Measurements from ENCODE around the gene P4HB.

The P4HB gene

GRCh38 chr17:81833921-81834830 lies 26.2 kb downstream of the P4HB start:
- Histone ChIP-seq H3K4me3 (ENCODE audit: low read length) (peak overlapping the region; percentile 87), H3K4me1 (ENCODE audit: control insufficient read depth, insufficient read depth, low read length) (peaks cover 7% of the 10 kb centered on the region), H3K36me3 (ENCODE audit: control insufficient read depth, insufficient read depth, low read length) (no peaks in the 10 kb centered on the region), H3K27me3 (ENCODE audit: control insufficient read depth, insufficient read depth, low read length) (no peaks in the 10 kb centered on the region), H3K9ac (ENCODE audit: low read length) (peak overlapping the region; percentile 97), H3K27ac (ENCODE audit: low read depth, low read length) (peak overlapping the region; percentile 91)

GRCh38 chr17:81833160-81833920 lies 27.0 kb downstream of the P4HB start, which contains the start of gene MCRIP1:
TSS of gene MCRIP1 (minus strand) at chr17:81833291. CDS start at chr17:81824506, 8,785 bp downstream.
- Histone ChIP-seq H3K36me3 (ENCODE audit: control insufficient read depth, insufficient read depth, low read length) (no peaks in the 10 kb centered on the region), H3K4me1 (ENCODE audit: control insufficient read depth, insufficient read depth, low read length) (peaks cover 7% of the 10 kb centered on the region), H3K27me3 (ENCODE audit: control insufficient read depth, insufficient read depth, low read length) (no peaks in the 10 kb centered on the region), H3K27ac (ENCODE audit: low read depth, low read length) (peak within 1 kb of the TSS; percentile 91), H3K9ac (ENCODE audit: low read length) (peak within 1 kb of the TSS; percentile 97), H3K4me3 (ENCODE audit: low read length) (peak within 1 kb of the TSS; percentile 87)

DNA sequence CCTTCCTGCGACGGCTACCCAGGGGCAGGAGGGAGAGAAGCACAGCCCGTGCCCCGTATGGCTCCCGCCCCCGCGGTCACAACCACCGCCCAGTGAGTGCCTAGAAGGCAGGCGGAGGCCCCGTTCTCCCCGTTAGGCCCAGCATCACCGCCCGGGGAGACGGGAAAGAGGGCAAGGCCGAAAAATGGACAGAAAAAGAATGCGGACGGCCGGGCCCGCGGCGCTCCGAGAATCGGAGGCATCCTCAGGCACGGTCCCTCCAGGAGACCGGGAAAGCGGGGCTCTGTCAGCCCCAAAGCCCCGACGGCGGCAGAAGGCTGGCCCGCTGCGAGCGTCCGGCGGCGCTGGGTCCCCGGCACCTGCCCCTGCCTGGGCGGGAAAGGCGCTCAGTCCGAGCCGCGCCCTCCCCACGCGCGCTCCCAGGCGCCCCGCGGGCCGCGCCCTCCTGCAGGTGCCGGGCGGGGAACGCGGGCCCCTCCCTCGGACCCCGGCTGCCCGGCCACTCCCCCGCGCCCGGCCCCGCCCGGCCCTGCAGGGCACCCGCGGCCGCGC lies 27.7 kb downstream of the P4HB start:
- Histone ChIP-seq H3K36me3 (ENCODE audit: control insufficient read depth, insufficient read depth, low read length) (no peaks in the 10 kb centered on the region), H3K4me3 (ENCODE audit: low read length) (peak overlapping the region; percentile 72), H3K9ac (ENCODE audit: low read length) (peak overlapping the region; percentile 88), H3K27ac (ENCODE audit: low read depth, low read length) (peak overlapping the region; percentile 60), H3K4me1 (ENCODE audit: control insufficient read depth, insufficient read depth, low read length) (peaks cover 7% of the 10 kb centered on the region), H3K27me3 (ENCODE audit: control insufficient read depth, insufficient read depth, low read length) (no peaks in the 10 kb centered on the region)

DNA sequence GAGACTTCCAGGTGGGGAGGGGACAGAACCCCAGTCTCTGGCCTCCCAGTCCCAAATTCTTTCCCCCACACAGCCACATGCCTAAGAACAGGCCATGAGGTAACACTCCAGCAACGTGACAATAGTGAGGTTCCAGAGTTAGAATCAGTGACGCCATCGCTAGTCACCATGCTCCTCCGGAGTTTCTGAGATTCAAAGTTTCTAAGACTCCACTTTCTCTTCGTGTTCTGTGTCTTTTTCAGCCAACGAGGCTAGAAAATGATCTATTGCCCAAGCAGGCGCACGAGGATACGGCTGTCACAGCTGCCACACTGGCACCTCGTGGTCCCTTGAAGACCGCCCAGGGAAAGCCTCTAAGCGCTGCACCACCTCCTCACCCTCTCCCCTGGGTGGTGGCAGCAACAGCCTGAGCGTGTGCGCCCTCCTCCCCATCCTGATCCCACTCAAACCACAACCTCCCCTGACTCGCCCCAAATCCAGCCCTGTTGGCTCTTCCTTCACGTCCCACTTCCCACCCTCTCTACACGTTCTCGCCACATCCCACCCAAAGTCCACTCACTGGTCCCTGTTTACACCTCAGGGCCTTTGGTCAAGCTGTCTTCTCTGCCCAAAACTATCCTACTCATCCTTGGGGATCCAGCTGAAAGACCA lies 28.3 kb downstream of the P4HB start:
- Histone ChIP-seq H3K36me3 (ENCODE audit: control insufficient read depth, insufficient read depth, low read length) (no peaks in the 10 kb centered on the region), H3K4me3 (ENCODE audit: low read length) (peak overlapping the region; percentile 72), H3K9ac (ENCODE audit: low read length) (peak overlapping the region; percentile 88), H3K27ac (ENCODE audit: low read depth, low read length) (peak overlapping the region; percentile 60), H3K4me1 (ENCODE audit: control insufficient read depth, insufficient read depth, low read length) (peaks cover 7% of the 10 kb centered on the region), H3K27me3 (ENCODE audit: control insufficient read depth, insufficient read depth, low read length) (no peaks in the 10 kb centered on the region)

DNA sequence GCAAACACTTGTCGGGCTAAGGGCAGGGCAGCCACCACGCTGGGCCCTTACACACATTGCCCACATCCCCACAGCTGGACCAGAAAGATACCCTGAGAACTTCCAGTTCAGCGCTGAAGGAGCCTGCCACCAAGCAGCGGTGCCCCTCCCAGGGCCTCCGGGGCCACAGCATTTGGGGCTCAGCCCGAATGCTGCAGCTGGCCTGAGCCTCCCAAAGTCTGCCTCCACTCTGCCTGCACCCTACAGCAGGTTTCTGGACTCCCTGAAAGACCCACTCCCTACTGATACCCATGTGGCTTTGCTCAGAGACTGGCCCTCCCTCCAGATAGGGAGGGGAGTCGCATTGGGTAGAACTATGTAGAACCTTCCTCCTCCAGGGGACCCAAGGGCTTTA lies 28.8 kb downstream of the P4HB start:
- H3K4me1 ChIP-seq (ENCODE audit: control insufficient read depth, insufficient read depth, low read length), result peaks cover 7% of the 10 kb centered on the region
- H3K4me3 ChIP-seq (ENCODE audit: low read length), result peak overlapping the region; percentile 72
- H3K27me3 ChIP-seq (ENCODE audit: control insufficient read depth, insufficient read depth, low read length), result no peaks in the 10 kb centered on the region
- no peak overlapping the region for H3K9ac ChIP-seq (ENCODE audit: low read length)
- H3K27ac ChIP-seq (ENCODE audit: low read depth, low read length), result no peak overlapping the region
- H3K36me3 ChIP-seq (ENCODE audit: control insufficient read depth, insufficient read depth, low read length), result no peaks in the 10 kb centered on the region

DNA sequence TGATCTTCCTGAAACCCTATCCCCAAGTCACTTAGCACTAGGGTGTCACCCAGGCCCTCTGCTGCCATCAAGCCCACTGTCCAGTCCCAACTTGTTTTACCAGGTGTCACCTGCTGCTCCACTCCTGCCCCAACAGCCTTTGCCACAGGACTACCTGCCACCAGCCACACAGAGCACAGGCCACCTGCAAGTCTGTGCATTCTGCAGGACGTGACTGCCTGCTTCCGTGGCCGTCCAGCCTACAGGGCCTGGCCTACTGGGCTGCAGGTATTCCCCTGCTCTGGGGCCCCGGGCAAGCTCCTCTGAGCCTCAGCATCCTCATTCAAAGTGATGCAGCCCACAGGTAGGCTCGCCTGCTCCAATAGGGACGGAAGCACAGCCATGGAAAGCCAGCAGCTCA lies 30.5 kb downstream of the P4HB start:
- Histone ChIP-seq H3K9ac (ENCODE audit: low read length) (no peak overlapping the region), H3K36me3 (ENCODE audit: control insufficient read depth, insufficient read depth, low read length) (no peaks in the 10 kb centered on the region), H3K4me1 (ENCODE audit: control insufficient read depth, insufficient read depth, low read length) (peaks cover 7% of the 10 kb centered on the region), H3K27me3 (ENCODE audit: control insufficient read depth, insufficient read depth, low read length) (no peaks in the 10 kb centered on the region), H3K4me3 (ENCODE audit: low read length) (no peak overlapping the region), H3K27ac (ENCODE audit: low read depth, low read length) (no peak overlapping the region)

GRCh38 chr17:81828656-81829055 lies 31.7 kb downstream of the P4HB start:
- H3K27ac ChIP-seq (ENCODE audit: low read depth, low read length), result no peak overlapping the region
- H3K9ac ChIP-seq (ENCODE audit: low read length), result no peak overlapping the region
- H3K4me3 ChIP-seq (ENCODE audit: low read length), result no peak overlapping the region
- peaks cover 7% of the 10 kb centered on the region for H3K4me1 ChIP-seq (ENCODE audit: control insufficient read depth, insufficient read depth, low read length)
- no peaks in the 10 kb centered on the region for H3K36me3 ChIP-seq (ENCODE audit: control insufficient read depth, insufficient read depth, low read length)
- no peaks in the 10 kb centered on the region for H3K27me3 ChIP-seq (ENCODE audit: control insufficient read depth, insufficient read depth, low read length)

- H3K36me3 ChIP-seq (ENCODE audit: control insufficient read depth, insufficient read depth, low read length), result no peaks in the 10 kb centered on the region
- peaks cover 8% of the 10 kb centered on the region for H3K4me1 ChIP-seq (ENCODE audit: control insufficient read depth, insufficient read depth, low read length)
- H3K9ac ChIP-seq (ENCODE audit: low read length), result no peak overlapping the region
- H3K27ac ChIP-seq (ENCODE audit: low read depth, low read length), result no peak overlapping the region
- no peaks in the 10 kb centered on the region for H3K27me3 ChIP-seq (ENCODE audit: control insufficient read depth, insufficient read depth, low read length)
- no peak overlapping the region for H3K4me3 ChIP-seq (ENCODE audit: low read length)
Measured at GRCh38 chr17:81825841-81826466, 34.4 kb downstream of the P4HB start.

GRCh38 chr17:81824595-81824994 lies 35.7 kb downstream of the P4HB start:
- Histone ChIP-seq H3K4me3 (ENCODE audit: low read length) (no peak overlapping the region), H3K36me3 (ENCODE audit: control insufficient read depth, insufficient read depth, low read length) (no peaks in the 10 kb centered on the region), H3K27me3 (ENCODE audit: control insufficient read depth, insufficient read depth, low read length) (no peaks in the 10 kb centered on the region), H3K9ac (ENCODE audit: low read length) (no peak overlapping the region), H3K4me1 (ENCODE audit: control insufficient read depth, insufficient read depth, low read length) (peaks cover 8% of the 10 kb centered on the region), H3K27ac (ENCODE audit: low read depth, low read length) (no peak overlapping the region)

GRCh38 chr17:81823820-81824550 lies 36.4 kb downstream of the P4HB start:
- H3K9ac ChIP-seq (ENCODE audit: low read length), result no peak overlapping the region
- H3K27ac ChIP-seq (ENCODE audit: low read depth, low read length), result no peak overlapping the region
- H3K4me3 ChIP-seq (ENCODE audit: low read length), result no peak overlapping the region
- no peaks in the 10 kb centered on the region for H3K27me3 ChIP-seq (ENCODE audit: control insufficient read depth, insufficient read depth, low read length)
- H3K36me3 ChIP-seq (ENCODE audit: control insufficient read depth, insufficient read depth, low read length), result no peaks in the 10 kb centered on the region
- H3K4me1 ChIP-seq (ENCODE audit: control insufficient read depth, insufficient read depth, low read length), result peaks cover 8% of the 10 kb centered on the region

DNA sequence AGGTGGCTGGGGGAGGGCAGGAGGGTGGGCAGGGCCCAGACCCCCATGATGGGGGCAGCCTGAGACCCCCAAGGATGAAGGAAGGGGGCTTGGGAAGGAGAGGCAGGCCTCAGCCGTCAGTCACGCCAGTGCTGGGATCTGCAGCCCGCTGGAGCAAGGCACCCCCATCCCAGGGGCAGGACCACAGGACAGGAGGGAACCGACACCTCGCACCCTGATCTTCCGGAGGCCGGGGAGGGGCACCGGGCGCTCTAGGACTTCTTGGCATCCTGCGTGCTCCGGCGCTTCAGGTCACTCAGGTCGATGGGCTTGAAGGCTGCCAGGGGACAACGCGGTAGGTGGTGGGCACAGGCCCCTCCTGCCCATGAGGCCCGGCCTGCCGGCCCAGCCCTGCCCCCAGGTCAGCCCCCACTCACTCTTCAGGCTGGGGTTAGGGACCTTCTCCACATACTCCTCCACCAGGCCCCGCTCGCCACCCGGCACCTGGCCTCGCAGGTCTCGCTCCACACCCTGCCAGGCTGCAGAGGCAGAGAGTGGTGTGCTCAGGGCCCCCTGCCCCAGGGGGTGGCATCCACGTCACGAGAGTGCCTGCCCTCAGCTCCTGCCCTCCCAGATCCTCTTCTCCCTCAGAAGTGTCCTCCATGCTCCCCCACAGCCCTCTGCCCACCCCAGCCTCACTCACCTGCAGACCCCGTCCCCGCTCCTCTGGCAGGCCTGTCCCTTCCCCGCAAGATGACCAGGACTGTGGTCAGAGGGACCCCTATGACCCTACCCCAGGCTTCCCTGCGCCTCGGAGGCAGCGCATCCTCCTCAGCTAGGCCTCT lies 37.1 kb downstream of the P4HB start:
- H3K27me3 ChIP-seq (ENCODE audit: control insufficient read depth, insufficient read depth, low read length), result no peaks in the 10 kb centered on the region
- H3K27ac ChIP-seq (ENCODE audit: low read depth, low read length), result no peak overlapping the region
- no peak overlapping the region for H3K4me3 ChIP-seq (ENCODE audit: low read length)
- H3K9ac ChIP-seq (ENCODE audit: low read length), result no peak overlapping the region
- peaks cover 8% of the 10 kb centered on the region for H3K4me1 ChIP-seq (ENCODE audit: control insufficient read depth, insufficient read depth, low read length)
- no peaks in the 10 kb centered on the region for H3K36me3 ChIP-seq (ENCODE audit: control insufficient read depth, insufficient read depth, low read length)
